A673 (cell line): ENCODE results near the gene TMEM42. TPM values are rescaled to one million over a fixed set of nuclear protein-coding genes. Genes with fewer than 3 reads are reported as not detected.

Experiments used
- BruUV-seq: library from RNA; stranded (reverse); fragments of 400-500 nt; replicated peaks from 2 replicates; lab custom pipeline; 2021; lab: Mats Ljungman, UMichigan
- CTCF ChIA-PET: fragments of 300-600 bp; sonication (Branson Sonifier 250); formaldehyde crosslinking; loops from one replicate; lab custom pipeline; 2022; ENCODE audit warnings: antibody characterized with exemption; lab: Charles Lee
- POLR2A ChIA-PET: fragments of 300-600 bp; sonication (Branson Sonifier 250); formaldehyde crosslinking; loops from one replicate; lab custom pipeline; 2022; ENCODE audit warnings: antibody characterized with exemption; ENCODE audit not compliant: low non-redundant PET; lab: Charles Lee
- DNase-seq: peaks from one replicate; pipeline ENCODE4 v3.0.0-alpha.2; 2015; ENCODE audit warnings: low spot score
- H3K27ac ChIP-seq: fragments of 200-600 bp; sonication (generic); 2 replicates; pipeline ENCODE4 v1.5.1; 2016; ENCODE audit warnings: mixed run types, low read depth, mild to moderate bottlenecking, mixed read lengths, antibody characterized with exemption, low read length; ENCODE audit not compliant: poor library complexity, severe bottlenecking
- H3K27me3 ChIP-seq: fragments of 200-600 bp; sonication (generic); replicated peaks from 2 replicates; pipeline ENCODE4 v1.6.1; 2017; ENCODE audit warnings: mixed run types, low read depth, mild to moderate bottlenecking, mixed read lengths, antibody characterized with exemption, low read length; ENCODE audit not compliant: insufficient read depth, poor library complexity
- H3K36me3 ChIP-seq: fragments of 200-600 bp; sonication (generic); 2 replicates; pipeline ENCODE4 v1.6.1; 2016; ENCODE audit warnings: mixed run types, mild to moderate bottlenecking, mixed read lengths, antibody characterized with exemption, low read length; ENCODE audit not compliant: insufficient read depth, poor library complexity, severe bottlenecking
- H3K4me1 ChIP-seq: fragments of 200-600 bp; sonication (generic); 2 replicates; pipeline ENCODE4 v1.6.1; 2017; ENCODE audit warnings: mixed run types, mild to moderate bottlenecking, mixed read lengths, antibody characterized with exemption, low read length; ENCODE audit not compliant: insufficient read depth, poor library complexity, severe bottlenecking
- H3K4me3 ChIP-seq: fragments of 200-600 bp; sonication (generic); 2 replicates; pipeline ENCODE4 v1.5.1; 2016; ENCODE audit warnings: low read depth, mixed run types, mild to moderate bottlenecking, mixed read lengths, low read length; ENCODE audit not compliant: poor library complexity, severe bottlenecking
- H3K9me3 ChIP-seq: fragments of 200-600 bp; sonication (generic); 2 replicates; pipeline ENCODE4 v1.6.1; 2016; ENCODE audit warnings: mixed run types, low read depth, mild to moderate bottlenecking, mixed read lengths, antibody characterized with exemption, low read length; ENCODE audit not compliant: poor library complexity, severe bottlenecking
- EZH2 ChIP-seq: fragments of 200-600 bp; sonication (generic); IDR thresholded peaks from 2 replicates; pipeline ENCODE4 v1.6.1; 2017; ENCODE audit warnings: borderline replicate concordance, low read depth, mild to moderate bottlenecking, mixed read lengths, antibody characterized with exemption, low read length; ENCODE audit not compliant: poor library complexity, severe bottlenecking
- intact Hi-C: fragments of 100-400 bp; cut with micrococcal nuclease; formaldehyde crosslinking; loops from one replicate; pipeline ENCODE4 v1.10.0; 2022; ENCODE audit not compliant: unreplicated experiment
- total RNA-seq: library from RNA; stranded (reverse); gene quantifications from 2 replicates; pipeline ENCODE4 v1.2.3, GENCODE V29; 2021
- TF ChIP-seq, protein P1 (sequence below): fragments of 300-800, 200-600 bp; sonication (generic); conservative IDR thresholded peaks from 2 replicates; pipeline ENCODE4 v1.5.1; 2017; ENCODE audit warnings: low read depth, mild to moderate bottlenecking, antibody characterized with exemption, low read length, moderate library complexity, mixed read lengths

TMEM42 gene
- total RNA-seq, 1 experiment from 2014 or later = 6.5 TPM

DNA sequence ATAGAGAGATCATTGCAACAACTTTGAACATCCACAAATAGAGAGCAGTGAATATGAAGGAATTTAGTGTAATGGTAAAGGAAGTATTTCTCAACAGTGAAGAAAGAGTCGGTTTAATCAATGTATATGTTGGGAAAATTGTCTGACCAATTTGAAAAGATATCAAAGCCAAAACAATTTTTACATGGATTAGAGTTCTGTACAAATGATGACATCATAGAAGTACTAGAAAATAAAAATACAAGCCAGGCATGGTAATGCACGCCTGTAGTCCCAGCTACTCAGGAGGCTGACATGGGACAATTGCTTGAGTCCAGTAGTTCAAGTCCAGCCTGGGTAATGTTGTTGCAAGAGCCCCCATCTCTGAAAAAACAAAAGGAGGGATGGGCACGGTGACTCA is 26.0 kb upstream of the TMEM42 start:
- H3K27me3 ChIP-seq = no peaks in the 10 kb centered on the region
- no peak for TF ChIP-seq EZH2
- TF ChIP-seq, protein P1, sequence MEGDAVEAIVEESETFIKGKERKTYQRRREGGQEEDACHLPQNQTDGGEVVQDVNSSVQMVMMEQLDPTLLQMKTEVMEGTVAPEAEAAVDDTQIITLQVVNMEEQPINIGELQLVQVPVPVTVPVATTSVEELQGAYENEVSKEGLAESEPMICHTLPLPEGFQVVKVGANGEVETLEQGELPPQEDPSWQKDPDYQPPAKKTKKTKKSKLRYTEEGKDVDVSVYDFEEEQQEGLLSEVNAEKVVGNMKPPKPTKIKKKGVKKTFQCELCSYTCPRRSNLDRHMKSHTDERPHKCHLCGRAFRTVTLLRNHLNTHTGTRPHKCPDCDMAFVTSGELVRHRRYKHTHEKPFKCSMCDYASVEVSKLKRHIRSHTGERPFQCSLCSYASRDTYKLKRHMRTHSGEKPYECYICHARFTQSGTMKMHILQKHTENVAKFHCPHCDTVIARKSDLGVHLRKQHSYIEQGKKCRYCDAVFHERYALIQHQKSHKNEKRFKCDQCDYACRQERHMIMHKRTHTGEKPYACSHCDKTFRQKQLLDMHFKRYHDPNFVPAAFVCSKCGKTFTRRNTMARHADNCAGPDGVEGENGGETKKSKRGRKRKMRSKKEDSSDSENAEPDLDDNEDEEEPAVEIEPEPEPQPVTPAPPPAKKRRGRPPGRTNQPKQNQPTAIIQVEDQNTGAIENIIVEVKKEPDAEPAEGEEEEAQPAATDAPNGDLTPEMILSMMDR = no peak
- ChIA-PET CTCF (no interaction called here), POLR2A (no interaction called here)
- H3K4me3 ChIP-seq = no peak overlapping the region
- peaks cover 21% of the 10 kb centered on the region for H3K36me3 ChIP-seq
- BruUV-seq = no TSS peak
- no peaks in the 10 kb centered on the region for H3K4me1 ChIP-seq
- no peaks in the 10 kb centered on the region for H3K9me3 ChIP-seq
- DNase-seq = no peak
- intact Hi-C loops = no loop called here
- no peak overlapping the region for H3K27ac ChIP-seq

- Histone ChIP-seq H3K4me3 (no peak overlapping the region), H3K9me3 (no peaks in the 10 kb centered on the region), H3K36me3 (peaks cover 32% of the 10 kb centered on the region), H3K27ac (no peak overlapping the region), H3K27me3 (no peaks in the 10 kb centered on the region), H3K4me1 (no peaks in the 10 kb centered on the region)
- intact Hi-C loops = no loop called here
- ChIA-PET CTCF (no interaction called here), POLR2A (no interaction called here)
- no peak for TF ChIP-seq EZH2
- TF ChIP-seq, protein P1 = no peak
- no TSS peak for BruUV-seq
- DNase-seq = no peak
Observed at GRCh38 chr3:44842376-44842775, 19.3 kb upstream of the TMEM42 start.

DNA sequence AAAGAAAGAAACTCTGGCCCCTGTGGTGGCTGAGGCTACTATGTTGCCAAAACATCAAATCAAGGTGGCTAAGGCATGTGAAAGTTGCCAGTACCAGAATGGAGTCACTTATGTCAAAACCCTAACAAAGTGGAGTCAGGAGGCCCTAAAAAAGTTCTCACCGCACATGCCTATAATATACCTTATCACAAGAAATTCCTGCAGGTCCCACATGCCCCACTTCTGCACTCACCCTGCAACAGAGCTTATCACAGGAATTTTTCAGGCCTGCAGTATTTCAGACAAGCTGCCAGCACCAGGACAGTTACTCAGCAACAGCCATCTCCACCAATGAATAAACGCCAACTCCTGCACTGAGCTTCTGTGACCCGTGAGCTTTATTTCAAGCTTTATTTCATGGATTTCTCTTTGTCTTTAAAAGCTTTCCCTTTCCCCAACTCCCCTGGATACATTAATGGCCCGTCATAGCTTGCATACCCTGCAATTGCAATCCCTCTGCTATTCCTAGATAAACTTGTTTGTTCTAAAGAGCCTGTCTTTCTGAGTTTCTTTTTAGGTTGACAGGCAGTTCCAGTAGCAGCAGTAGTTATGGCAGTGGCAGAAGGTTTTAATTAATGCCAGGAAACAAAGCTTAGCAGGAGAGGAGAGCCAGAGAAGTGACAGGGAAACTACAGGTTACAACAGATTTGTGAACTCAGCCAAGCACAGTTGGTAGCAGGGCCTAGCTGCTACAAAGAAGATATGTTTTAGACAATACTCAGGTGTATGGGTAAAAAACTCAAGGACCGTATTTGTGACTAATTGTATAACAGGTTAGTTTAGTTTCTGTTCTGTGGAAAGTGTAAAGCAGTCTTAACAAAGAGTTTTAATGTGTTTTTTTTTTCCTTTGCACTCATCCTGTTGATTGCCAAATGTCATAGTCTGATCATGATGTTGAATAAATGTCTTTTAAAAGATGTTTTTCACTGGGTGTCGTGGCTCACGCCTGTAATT is 15.9 kb upstream of the TMEM42 start:
- TF ChIP-seq, protein P1 = no peak
- no peak for TF ChIP-seq EZH2
- no peak overlapping the region for H3K27ac ChIP-seq
- intact Hi-C loops = no loop called here
- no peaks in the 10 kb centered on the region for H3K4me1 ChIP-seq
- no peaks in the 10 kb centered on the region for H3K9me3 ChIP-seq
- DNase-seq = no peak
- POLR2A ChIA-PET = no interaction called here
- no TSS peak for BruUV-seq
- H3K36me3 ChIP-seq = peaks cover 33% of the 10 kb centered on the region
- H3K27me3 ChIP-seq = no peaks in the 10 kb centered on the region
- no peak overlapping the region for H3K4me3 ChIP-seq
- CTCF ChIA-PET = no interaction called here
